C1 segment of cervical spinal cord (tissue), 14 donors: ENCODE measurements around the gene GALM.

Source experiments
- DNase-seq, 14 donors: peaks; one replicate each; lab custom pipeline; 2025; lab: John Stamatoyannopoulos, UW

The GALM gene

DNA sequence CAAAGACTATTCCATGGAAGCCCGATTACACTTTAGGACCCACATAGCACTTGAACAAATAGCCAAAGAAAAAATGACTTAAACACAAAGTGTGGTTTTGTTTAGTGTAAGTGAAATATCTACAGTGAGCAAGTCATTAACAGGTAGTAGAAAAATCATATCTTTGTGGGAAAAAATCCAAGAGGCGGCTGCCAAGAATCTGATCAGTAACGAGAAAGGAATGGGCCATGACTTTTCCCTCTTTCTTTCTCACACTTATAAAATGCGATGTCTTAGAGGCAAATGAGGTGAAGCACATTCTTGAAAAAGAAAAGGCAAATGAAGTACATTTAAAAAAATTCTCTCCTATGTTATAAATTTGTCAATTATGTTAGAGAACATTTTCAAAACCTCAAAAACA is 99.2 kb downstream of the GALM start:
- DNase-seq: no peak

GRCh38 chr2:38765551-38765950 is 99.6 kb downstream of the GALM start:
- DNase-seq: no peak

GRCh38 chr2:38771632-38772031 is 105.7 kb downstream of the GALM start:
- no peak for DNase-seq

DNA sequence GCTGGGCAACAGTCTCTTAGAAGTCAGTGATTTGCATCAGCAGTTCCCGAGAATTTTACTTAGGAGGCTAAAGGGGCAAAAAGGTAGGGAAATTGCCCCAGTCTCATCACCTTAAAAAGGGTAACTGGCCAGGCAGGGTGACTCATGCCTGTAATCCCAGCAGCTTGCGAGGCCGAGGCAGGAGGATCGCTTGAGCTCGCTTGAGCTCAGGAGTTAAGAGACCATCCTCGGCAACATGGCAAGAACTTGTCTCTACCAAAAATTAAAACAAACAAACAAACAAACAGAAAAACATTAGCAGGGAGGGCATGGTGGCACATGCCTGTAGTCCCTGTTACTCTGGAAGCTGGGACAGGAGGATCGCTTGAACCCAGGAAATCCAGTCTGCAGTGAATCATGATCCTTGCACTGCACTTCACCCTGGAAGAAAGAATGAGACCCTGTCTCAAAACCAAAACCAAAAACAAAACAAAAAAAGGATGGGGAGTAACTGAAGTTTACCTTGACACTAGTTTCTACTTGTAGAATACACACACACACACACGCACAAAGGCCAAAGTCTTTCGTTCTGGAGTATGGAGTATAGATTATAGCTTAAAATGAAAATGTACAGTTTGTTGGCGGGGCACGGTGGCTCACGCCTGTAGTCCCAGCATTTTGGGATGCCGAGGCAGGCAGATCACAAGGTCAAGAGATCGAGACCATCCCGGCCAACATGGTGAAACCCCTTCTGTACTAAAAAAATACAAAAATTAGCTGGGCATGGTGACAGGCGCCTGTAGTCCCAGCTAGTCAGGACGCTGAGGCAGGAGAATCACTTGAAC is 109.4 kb downstream of the GALM start:
- no peak for DNase-seq

GRCh38 chr2:38775921-38776225 is 110.0 kb downstream of the GALM start:
- no peak for DNase-seq

DNA sequence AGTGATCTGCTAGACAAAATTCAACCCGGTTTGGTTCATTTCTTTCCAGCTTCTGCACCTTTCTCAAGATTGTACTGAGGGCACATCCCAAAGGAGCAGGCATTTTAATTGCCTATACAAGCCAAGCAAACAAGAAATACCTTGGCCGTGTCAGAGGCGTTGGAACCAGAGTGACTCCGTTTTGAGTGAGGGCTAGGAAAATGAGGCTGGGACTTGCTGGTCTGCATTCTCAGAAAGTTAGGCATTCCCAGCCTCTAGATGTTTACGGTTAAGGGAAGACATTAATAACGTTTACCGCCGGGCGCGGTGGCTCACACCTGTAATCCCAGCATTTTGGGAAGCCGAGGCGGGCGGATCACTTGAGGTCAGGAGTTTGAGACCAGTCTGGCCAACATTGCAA is 110.6 kb downstream of the GALM start:
- DNase-seq: no peak

- no peak for DNase-seq
These were observed 112.8 kb downstream of the GALM start for GRCh38 chr2:38778687-38779082.

- DNase-seq: no peak
These were observed 117.7 kb downstream of the GALM start for GRCh38 chr2:38783586-38783985.
